Activated T-cell treated with anti-CD3 and anti-CD28 coated beads, Interleukin-2, amount 50 U/mL, for 72 hours (primary cell): Measurements from ENCODE around the gene BNIP5. TPM values are rescaled to one million over a fixed set of nuclear protein-coding genes. Genes with fewer than 3 reads are reported as not detected.

ENCODE experiments used
- ATAC-seq, 2 donors: fragments of 150-1000 bp; cut with Tn5 transposase; replicated peaks in 1 of 2; 2 replicates each; pipeline ENCODE4 v1.10.0; 2021; ENCODE audit warnings: moderate library complexity in 2 of 2, mild to moderate bottlenecking in 1 of 2
- DNase-seq, 2 donors: peaks; one replicate each; pipeline ENCODE4 v3.0.0; 2021 to 2022; ENCODE audit warnings: mixed read lengths in 1 of 2
- H3K27ac Mint-ChIP-seq: one replicate; pipeline ENCODE4 v1.8.0; 2022; ENCODE audit warnings: mild to moderate bottlenecking, moderate library complexity, mixed read lengths
- H3K27me3 Mint-ChIP-seq: one replicate; pipeline ENCODE4 v1.8.0; 2022; ENCODE audit warnings: low read depth, mixed read lengths
- H3K36me3 Mint-ChIP-seq, 2 donors: one replicate each; pipeline ENCODE4 v1.8.0; 2022; ENCODE audit warnings: mixed read lengths in 2 of 2, mild to moderate bottlenecking in 1 of 2; ENCODE audit not compliant: insufficient read depth in 2 of 2
- H3K4me1 Mint-ChIP-seq: one replicate; pipeline ENCODE4 v1.8.0; 2022; ENCODE audit warnings: low read depth, mixed read lengths
- H3K4me3 Mint-ChIP-seq, 2 donors: one replicate each; pipeline ENCODE4 v1.8.0; 2022; ENCODE audit warnings: mild to moderate bottlenecking in 2 of 2, mixed read lengths in 2 of 2, moderate library complexity in 2 of 2
- H3K9me3 Mint-ChIP-seq, 2 donors: one replicate each; pipeline ENCODE4 v1.8.0; 2022; ENCODE audit warnings: mixed read lengths in 2 of 2
- total RNA-seq, 2 donors: library from RNA; stranded (reverse); gene quantifications; one replicate each; pipeline ENCODE4 v1.2.3, GENCODE V29; 2022

BNIP5 gene
- total RNA-seq, 2 donors from 2014 or later, result not detected

- DNase-seq, result no peak
- Mint-ChIP-seq H3K27ac (no peak overlapping the region), H3K4me1 (peaks cover 6% of the 10 kb centered on the region), H3K36me3 (no peaks in the 10 kb centered on the region), H3K27me3 (peaks cover 50% of the 10 kb centered on the region), H3K9me3 (no peaks in the 10 kb centered on the region), H3K4me3 (no peak overlapping the region)
- no peak for ATAC-seq
These were observed 51.5 kb downstream of the BNIP5 start for GRCh38 chr6:36285187-36285671.

GRCh38 chr6:36284359-36284758 lies 52.3 kb downstream of the BNIP5 start:
- Mint-ChIP-seq H3K27ac (no peak overlapping the region), H3K36me3 (no peaks in the 10 kb centered on the region), H3K4me3 (no peak overlapping the region), H3K9me3 (no peaks in the 10 kb centered on the region), H3K27me3 (peaks cover 56% of the 10 kb centered on the region), H3K4me1 (peaks cover 6% of the 10 kb centered on the region)
- DNase-seq (no peak), ATAC-seq (no peak)

GRCh38 chr6:36283608-36284007 lies 53.1 kb downstream of the BNIP5 start:
- DNase-seq (no peak), ATAC-seq (no peak)
- Mint-ChIP-seq H3K36me3 (no peaks in the 10 kb centered on the region), H3K4me1 (peaks cover 6% of the 10 kb centered on the region), H3K27me3 (peaks cover 60% of the 10 kb centered on the region), H3K4me3 (no peak overlapping the region), H3K9me3 (no peaks in the 10 kb centered on the region), H3K27ac (no peak overlapping the region)

- H3K9me3 Mint-ChIP-seq, result no peaks in the 10 kb centered on the region
- H3K4me1 Mint-ChIP-seq, result peaks cover 6% of the 10 kb centered on the region
- no peak overlapping the region for H3K4me3 Mint-ChIP-seq
- peaks cover 64% of the 10 kb centered on the region for H3K27me3 Mint-ChIP-seq
- H3K27ac Mint-ChIP-seq, result no peak overlapping the region
- H3K36me3 Mint-ChIP-seq, result no peaks in the 10 kb centered on the region
- DNase-seq (no peak), ATAC-seq (no peak)
These were observed 55.7 kb downstream of the BNIP5 start for GRCh38 chr6:36280983-36281382.

- Mint-ChIP-seq H3K4me3 (no peak overlapping the region), H3K27ac (no peak overlapping the region), H3K9me3 (no peaks in the 10 kb centered on the region), H3K4me1 (peaks cover under 1% of the 10 kb centered on the region), H3K36me3 (no peaks in the 10 kb centered on the region), H3K27me3 (peaks cover 59% of the 10 kb centered on the region)
- DNase-seq, result no peak
- no peak for ATAC-seq
These were observed 56.2 kb downstream of the BNIP5 start for GRCh38 chr6:36280467-36280866.

GRCh38 chr6:36277946-36278470 lies 58.7 kb downstream of the BNIP5 start:
- Mint-ChIP-seq H3K9me3 (no peaks in the 10 kb centered on the region), H3K27ac (no peak overlapping the region), H3K36me3 (no peaks in the 10 kb centered on the region), H3K4me3 (no peak overlapping the region), H3K4me1 (no peaks in the 10 kb centered on the region), H3K27me3 (peaks cover 38% of the 10 kb centered on the region)
- no peak for ATAC-seq
- no peak for DNase-seq

- DNase-seq, result no peak
- H3K4me3 Mint-ChIP-seq, result no peak overlapping the region
- H3K27me3 Mint-ChIP-seq, result peaks cover 30% of the 10 kb centered on the region
- no peaks in the 10 kb centered on the region for H3K36me3 Mint-ChIP-seq
- ATAC-seq, result no peak
- no peak overlapping the region for H3K27ac Mint-ChIP-seq
- H3K4me1 Mint-ChIP-seq, result no peaks in the 10 kb centered on the region
- H3K9me3 Mint-ChIP-seq, result no peaks in the 10 kb centered on the region
These were observed 59.8 kb downstream of the BNIP5 start for GRCh38 chr6:36276581-36277536.

- H3K9me3 Mint-ChIP-seq, result no peaks in the 10 kb centered on the region
- no peaks in the 10 kb centered on the region for H3K36me3 Mint-ChIP-seq
- H3K4me3 Mint-ChIP-seq, result no peak overlapping the region
- no peak for ATAC-seq
- no peak for DNase-seq
- H3K27ac Mint-ChIP-seq, result no peak overlapping the region
- no peaks in the 10 kb centered on the region for H3K4me1 Mint-ChIP-seq
- H3K27me3 Mint-ChIP-seq, result peaks cover 16% of the 10 kb centered on the region
These were observed 62.7 kb downstream of the BNIP5 start for GRCh38 chr6:36273802-36274514.

GRCh38 chr6:36273067-36273466 lies 63.6 kb downstream of the BNIP5 start:
- Mint-ChIP-seq H3K36me3 (no peaks in the 10 kb centered on the region), H3K27ac (no peak overlapping the region), H3K4me1 (no peaks in the 10 kb centered on the region), H3K9me3 (no peaks in the 10 kb centered on the region), H3K4me3 (no peak overlapping the region), H3K27me3 (peaks cover 8% of the 10 kb centered on the region)
- DNase-seq, result no peak
- no peak for ATAC-seq

- H3K4me3 Mint-ChIP-seq, result no peak overlapping the region
- H3K27ac Mint-ChIP-seq, result no peak overlapping the region
- H3K36me3 Mint-ChIP-seq, result no peaks in the 10 kb centered on the region
- H3K4me1 Mint-ChIP-seq, result no peaks in the 10 kb centered on the region
- DNase-seq, result no peak
- no peaks in the 10 kb centered on the region for H3K9me3 Mint-ChIP-seq
- peaks cover 5% of the 10 kb centered on the region for H3K27me3 Mint-ChIP-seq
- no peak for ATAC-seq
These were observed 64.5 kb downstream of the BNIP5 start for GRCh38 chr6:36272234-36272633.

GRCh38 chr6:36269834-36270705 lies 66.6 kb downstream of the BNIP5 start, which contains the start of gene PNPLA1:
Gene PNPLA1 (plus strand): TSS chr6:36270060. CDS start chr6:36270460, 400 bp downstream.
- Mint-ChIP-seq H3K9me3 (no peaks in the 10 kb centered on the region), H3K27me3 (peaks cover 5% of the 10 kb centered on the region), H3K4me1 (no peaks in the 10 kb centered on the region), H3K27ac (no peak within 1 kb of the TSS), H3K4me3 (no peak within 1 kb of the TSS), H3K36me3 (no peaks in the 10 kb centered on the region)
- ATAC-seq, result no peak
- no peak for DNase-seq

- DNase-seq (no peak), ATAC-seq (no peak)
- Mint-ChIP-seq H3K4me3 (no peak overlapping the region), H3K36me3 (no peaks in the 10 kb centered on the region), H3K27ac (no peak overlapping the region), H3K4me1 (no peaks in the 10 kb centered on the region), H3K27me3 (peaks cover 11% of the 10 kb centered on the region), H3K9me3 (no peaks in the 10 kb centered on the region)
These were observed 68.0 kb downstream of the BNIP5 start for GRCh38 chr6:36268478-36269275.
